GM12864 (cell line): ENCODE data around the gene SDHA.

Experiments
- DNase-seq: peaks from one replicate; pipeline ENCODE4 v3.0.0-alpha.2; 2011; ENCODE audit warnings: low read depth
- H3K4me3 ChIP-seq: 2 replicates; pipeline ENCODE4 v1.5.1; 2011; ENCODE audit warnings: mild to moderate bottlenecking, low read depth, low read length, control low read depth
- TF ChIP-seq, protein P1 (sequence below): IDR thresholded peaks from 2 replicates; pipeline ENCODE4 v1.5.1; 2011; ENCODE audit warnings: low read depth, mild to moderate bottlenecking, moderate library complexity, low read length, control low read depth, inconsistent platforms; ENCODE audit errors: missing control alignments

Gene SDHA

GRCh38 chr5:306011-306805, 88.1 kb downstream of the SDHA start:
- no peak overlapping the region for H3K4me3 ChIP-seq
- TF ChIP-seq, protein P1, sequence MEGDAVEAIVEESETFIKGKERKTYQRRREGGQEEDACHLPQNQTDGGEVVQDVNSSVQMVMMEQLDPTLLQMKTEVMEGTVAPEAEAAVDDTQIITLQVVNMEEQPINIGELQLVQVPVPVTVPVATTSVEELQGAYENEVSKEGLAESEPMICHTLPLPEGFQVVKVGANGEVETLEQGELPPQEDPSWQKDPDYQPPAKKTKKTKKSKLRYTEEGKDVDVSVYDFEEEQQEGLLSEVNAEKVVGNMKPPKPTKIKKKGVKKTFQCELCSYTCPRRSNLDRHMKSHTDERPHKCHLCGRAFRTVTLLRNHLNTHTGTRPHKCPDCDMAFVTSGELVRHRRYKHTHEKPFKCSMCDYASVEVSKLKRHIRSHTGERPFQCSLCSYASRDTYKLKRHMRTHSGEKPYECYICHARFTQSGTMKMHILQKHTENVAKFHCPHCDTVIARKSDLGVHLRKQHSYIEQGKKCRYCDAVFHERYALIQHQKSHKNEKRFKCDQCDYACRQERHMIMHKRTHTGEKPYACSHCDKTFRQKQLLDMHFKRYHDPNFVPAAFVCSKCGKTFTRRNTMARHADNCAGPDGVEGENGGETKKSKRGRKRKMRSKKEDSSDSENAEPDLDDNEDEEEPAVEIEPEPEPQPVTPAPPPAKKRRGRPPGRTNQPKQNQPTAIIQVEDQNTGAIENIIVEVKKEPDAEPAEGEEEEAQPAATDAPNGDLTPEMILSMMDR = no peak
- DNase-seq = no peak
